Measurements from ENCODE around the gene SURF2. TPM values are rescaled to one million over a fixed set of nuclear protein-coding genes. Genes with fewer than 3 reads are reported as not detected.

The SURF2 gene
- total and polyA plus RNA-seq, 2 donors (not counting 3 experiments of a cell fraction or from before 2014, with no cell fraction given) = 10.6 to 14.2 TPM

- dilution Hi-C loops (cut with MboI; ENCODE audit: extremely low pct_ligation_motif_present, low sequenced_read_pairs) (no loop called here), intact Hi-C loops (cut with micrococcal nuclease) (loop anchor here (1.0 kb wide), 1 partner anchor 18 kb away; the partner anchor contains the start of genes SURF1 and SURF2)
- Histone ChIP-seq H3K36me3 (ENCODE audit: control insufficient read depth in 2 of 2, extremely low read depth in 1 of 2, insufficient read depth in 2 of 2, low read length in 2 of 2) (peaks cover 7 to 21% of the 10 kb centered on the region in 2 experiments), H3K27me3 (ENCODE audit: control insufficient read depth in 2 of 2, insufficient read depth in 2 of 2, low read length in 2 of 2) (no peaks in the 10 kb centered on the region), H3K9me3 (replicated peaks; ENCODE audit: control insufficient read depth, insufficient read depth, low read length) (no peaks in the 10 kb centered on the region), H3K9me1 (replicated peaks; ENCODE audit: control insufficient read depth, extremely low read depth, insufficient read depth, low read length) (no peaks in the 10 kb centered on the region), H3K4me3 (replicated peaks in 1 of 3; ENCODE audit: insufficient read depth in 1 of 3, low read depth in 1 of 3, low read length in 3 of 3) (peak overlapping the region; percentile 40 to 99 (median 99)), H3K9ac (replicated peaks; ENCODE audit: extremely low read depth, insufficient read depth, low read length) (peak overlapping the region; percentile 97), H3K4me2 (ENCODE audit: insufficient read depth, low read length) (peak overlapping the region; percentile 90), H4K20me1 (replicated peaks; ENCODE audit: control insufficient read depth, extremely low read depth, insufficient read depth, low read length) (peaks cover 2% of the 10 kb centered on the region), H3K79me2 (ENCODE audit: control insufficient read depth, insufficient read depth, low read length) (peaks cover 61% of the 10 kb centered on the region), H2AFZ (ENCODE audit: low read depth, low read length) (no peak overlapping the region), H3K27ac (ENCODE audit: insufficient read depth, low read depth, low read length) (peak overlapping the region; percentile 85), H3K4me1 (ENCODE audit: control insufficient read depth, extremely low read depth, insufficient read depth, low read length) (peaks cover 10% of the 10 kb centered on the region)
- FAIRE-seq (no peak), DNase-seq (ENCODE audit: low read depth, low spot score) (no peak)
- no TSS peak for BruUV-seq (replicated peaks)
- no peak for TF ChIP-seq JUN (IDR thresholded peaks at IDR 0.05; ENCODE audit: borderline replicate concordance, insufficient read depth, insufficient read length, low read depth)
- peak; percentile 77 for TF ChIP-seq FOS (IDR thresholded peaks at IDR 0.05; ENCODE audit: borderline replicate concordance, insufficient read depth, low read length)
- TF ChIP-seq CTCF (IDR thresholded peaks at IDR 0.05; ENCODE audit: extremely low read depth in 1 of 2, insufficient read depth in 1 of 2, low read depth in 1 of 2, low read length in 2 of 2) = no peak
- TF ChIP-seq POLR2AphosphoS5 (IDR thresholded peaks at IDR 0.05; ENCODE audit: insufficient read depth, low read depth, low read length) = no peak
- TF ChIP-seq MYC (IDR thresholded peaks at IDR 0.05; ENCODE audit: low read depth, low read length) = no peak
- no peak for TF ChIP-seq GATA2 (IDR thresholded peaks at IDR 0.05; ENCODE audit: insufficient read depth, insufficient read length, low read depth, low read length)
- POLR2A ChIA-PET = interaction anchor here (1.2 to 1.5 kb wide), 2 partner anchors 27 to 104 kb away, joined by 3 to 6 read pairs; partner anchors contain the start of genes MED22, RPL7A and SLC2A6
- CTCF ChIA-PET = interaction anchor here (1.0 to 1.9 kb wide), 5 partner anchors 8 to 112 kb away, joined by 3 to 5 read pairs (median 3); no protein-coding TSS in a partner anchor
Measured at GRCh38 chr9:133374612-133375115, 18.3 kb downstream of the SURF2 start.
